Dermis microvascular lymphatic vessel endothelial cell (primary cell): ENCODE results near the gene LPP. TPM values are rescaled to one million over a fixed set of nuclear protein-coding genes. Genes with fewer than 3 reads are reported as not detected.
A peak's percentile ranks its signal among the peaks of the same experiment; 100 is the strongest.

ENCODE experiments used
- DNase-seq, 2 donors: peaks; one replicate each; pipeline versions ENCODE4 v3.0.0 to v3.0.0-alpha.2; 2010; ENCODE audit warnings: low read depth in 2 of 2
- total RNA-seq: library from RNA; depleted of rRNA; stranded (reverse); fragments of >200 nt; gene quantifications from 2 replicates; pipeline ENCODE4 v1.2.1, GENCODE V29; 2014

LPP gene
- total RNA-seq, 1 donor from 2014 or later = 23.1 TPM

- DNase-seq = no peak
Observed at GRCh38 chr3:188196232-188196990, 42.5 kb downstream of the LPP start.

- peak in 1 of 2 donors; percentile 35 for DNase-seq
Observed at GRCh38 chr3:188197388-188197847, 43.5 kb downstream of the LPP start.

GRCh38 chr3:188198001-188198400, 44.0 kb downstream of the LPP start:
- DNase-seq = no peak

GRCh38 chr3:188198760-188199327, 44.9 kb downstream of the LPP start:
- no peak for DNase-seq

- DNase-seq = no peak
Observed at GRCh38 chr3:188199386-188199785, 45.4 kb downstream of the LPP start.

GRCh38 chr3:188200481-188200880, 46.5 kb downstream of the LPP start:
- no peak for DNase-seq

GRCh38 chr3:188202358-188203138, 48.6 kb downstream of the LPP start:
- no peak for DNase-seq

- peak in 1 of 2 donors; percentile 51 for DNase-seq
Observed at GRCh38 chr3:188204526-188204925, 50.6 kb downstream of the LPP start.

- no peak for DNase-seq
Observed at GRCh38 chr3:188205992-188206416, 52.0 kb downstream of the LPP start.

GRCh38 chr3:188206787-188207186, 52.8 kb downstream of the LPP start:
- DNase-seq = no peak

GRCh38 chr3:188207941-188208515, 54.1 kb downstream of the LPP start:
- DNase-seq = no peak

- DNase-seq = no peak
Observed at GRCh38 chr3:188208516-188208981, 54.6 kb downstream of the LPP start.

GRCh38 chr3:188209034-188209433, 55.1 kb downstream of the LPP start:
- no peak for DNase-seq

GRCh38 chr3:188209740-188210139, 55.8 kb downstream of the LPP start:
- DNase-seq = no peak

- no peak for DNase-seq
Observed at GRCh38 chr3:188211476-188211875, 57.5 kb downstream of the LPP start.

GRCh38 chr3:188212308-188212969, 58.5 kb downstream of the LPP start:
- DNase-seq = no peak

GRCh38 chr3:188214442-188214841, 60.5 kb downstream of the LPP start:
- no peak for DNase-seq

GRCh38 chr3:188215129-188215528, 61.2 kb downstream of the LPP start:
- DNase-seq = no peak

GRCh38 chr3:188217011-188217463, 63.1 kb downstream of the LPP start:
- DNase-seq = no peak

- no peak for DNase-seq
Observed at GRCh38 chr3:188217726-188218125, 63.8 kb downstream of the LPP start.

- no peak for DNase-seq
Observed at GRCh38 chr3:188218603-188219002, 64.6 kb downstream of the LPP start.
